ENCODE data around the gene SNTG2.

SNTG2 gene

GRCh38 chr2:1318366-1319009 is 367.8 kb downstream of the SNTG2 start:
- DNase-seq (ENCODE audit: low spot score) = no peak

GRCh38 chr2:1319393-1319792 is 368.7 kb downstream of the SNTG2 start:
- DNase-seq (ENCODE audit: low spot score) = no peak

- DNase-seq (ENCODE audit: low spot score) = no peak
Observed at GRCh38 chr2:1321321-1321720, 370.7 kb downstream of the SNTG2 start.

- no peak for DNase-seq (ENCODE audit: low spot score)
Observed at GRCh38 chr2:1324884-1325283, 374.2 kb downstream of the SNTG2 start.

- no peak for DNase-seq (ENCODE audit: low spot score)
Observed at GRCh38 chr2:1328684-1329083, 378.0 kb downstream of the SNTG2 start.

GRCh38 chr2:1339388-1340140 is 388.9 kb downstream of the SNTG2 start:
- DNase-seq (ENCODE audit: low spot score) = no peak

GRCh38 chr2:1340141-1340512 is 389.5 kb downstream of the SNTG2 start:
- no peak for DNase-seq (ENCODE audit: low spot score)

- no peak for DNase-seq (ENCODE audit: low spot score)
Observed at GRCh38 chr2:1341404-1342120, 390.9 kb downstream of the SNTG2 start.

GRCh38 chr2:1348789-1349188 is 398.1 kb downstream of the SNTG2 start:
- no peak for DNase-seq (ENCODE audit: low spot score)

GRCh38 chr2:1350111-1350510 is 399.5 kb downstream of the SNTG2 start:
- no peak for DNase-seq (ENCODE audit: low spot score)

- DNase-seq (ENCODE audit: low spot score) = no peak
Observed at GRCh38 chr2:1353124-1353523, 402.5 kb downstream of the SNTG2 start.

GRCh38 chr2:1353543-1353942 is 402.9 kb downstream of the SNTG2 start:
- no peak for DNase-seq (ENCODE audit: low spot score)

GRCh38 chr2:1360144-1360543 is 409.5 kb downstream of the SNTG2 start:
- no peak for DNase-seq (ENCODE audit: low spot score)

- no peak for DNase-seq (ENCODE audit: low spot score)
Observed at GRCh38 chr2:1360557-1361250, 410.1 kb downstream of the SNTG2 start.

GRCh38 chr2:1363367-1363766 is 412.7 kb downstream of the SNTG2 start:
- no peak for DNase-seq (ENCODE audit: low spot score)

GRCh38 chr2:1366546-1367134 is 416.0 kb downstream of the SNTG2 start:
- DNase-seq (ENCODE audit: low spot score) = no peak

GRCh38 chr2:1367601-1368000 is 417.0 kb downstream of the SNTG2 start:
- DNase-seq (ENCODE audit: low spot score) = no peak

- no peak for DNase-seq (ENCODE audit: low spot score)
Observed at GRCh38 chr2:1369905-1370304, 419.3 kb downstream of the SNTG2 start.

- DNase-seq (ENCODE audit: low spot score) = no peak
Observed at GRCh38 chr2:1370461-1370860, 419.8 kb downstream of the SNTG2 start.

- no peak for DNase-seq (ENCODE audit: low spot score)
Observed at GRCh38 chr2:1371082-1371481, 420.4 kb downstream of the SNTG2 start.

GRCh38 chr2:1373830-1374229 is 423.2 kb downstream of the SNTG2 start:
- no peak for DNase-seq (ENCODE audit: low spot score)

- DNase-seq (ENCODE audit: low spot score) = no peak
Observed at GRCh38 chr2:1374287-1374686, 423.6 kb downstream of the SNTG2 start.

Data from hematopoietic multipotent progenitor cell treated with erythropoietin and hydrocortisone succinate and interleukin-3 and kit ligand, for 15 days (in vitro differentiated cells).